HCT116 (cell line): Measurements from ENCODE around the gene PPIF.

Experiments used
- CBX3 ChIP-seq: IDR thresholded peaks from 2 replicates; pipeline ENCODE4 v1.6.1; 2012; ENCODE audit warnings: low read depth
- CTCF ChIP-seq, 3 experiments: fragments of 200-600 bp in 1 of 3; sonication (generic) in 1 of 3; IDR thresholded peaks in 2 of 3; conservative IDR thresholded peaks in 1 of 3; 2 replicates each; pipeline ENCODE4 v1.5.1; 2012 to 2017; ENCODE audit warnings: low read depth in 2 of 3, low read length in 2 of 3, antibody characterized with exemption in 1 of 3, borderline replicate concordance in 1 of 3, control low read depth in 1 of 3, mild to moderate bottlenecking in 1 of 3, mixed read lengths in 1 of 3, mixed run types in 1 of 3, moderate library complexity in 1 of 3; ENCODE audit not compliant: insufficient read depth in 1 of 3
- EZH2 ChIP-seq: fragments of 200-600 bp; sonication (generic); IDR thresholded peaks from 2 replicates; pipeline ENCODE4 v1.6.1; 2017; ENCODE audit warnings: antibody characterized with exemption, mixed run types
- RAD21 ChIP-seq: IDR thresholded peaks from 2 replicates; pipeline ENCODE4 v1.6.1; 2012; ENCODE audit warnings: low read depth, mild to moderate bottlenecking
- REST ChIP-seq: IDR thresholded peaks from 2 replicates; pipeline ENCODE4 v1.6.1; 2012; ENCODE audit warnings: low read depth
- SP1 ChIP-seq: IDR thresholded peaks from 2 replicates; pipeline ENCODE4 v1.6.1; 2012; ENCODE audit warnings: low read depth

GRCh38 chr10:79300711-79301110 is 46.6 kb upstream of the PPIF start:
- TF ChIP-seq SP1 (no peak), CTCF (IDR thresholded peaks at IDR 0.05 in 2 of 3, conservative IDR thresholded peaks at IDR 0.05 in 1 of 3; ENCODE audit: borderline replicate concordance in 1 of 3, insufficient read depth in 1 of 3, low read depth in 2 of 3, low read length in 2 of 3) (no peak), RAD21 (no peak), EZH2 (no peak), CBX3 (no peak), REST (no peak)
